GM19193 (cell line): ENCODE measurements around the gene RPL41.
A peak's percentile ranks its signal among the peaks of the same experiment; 100 is the strongest.

Experiments
- POLR2A ChIP-seq: IDR thresholded peaks from 4 replicates; pipeline ENCODE4 v1.6.1; 2011; ENCODE audit not compliant: insufficient read depth, insufficient read length; ENCODE audit errors: extremely low read depth

RPL41 gene

DNA sequence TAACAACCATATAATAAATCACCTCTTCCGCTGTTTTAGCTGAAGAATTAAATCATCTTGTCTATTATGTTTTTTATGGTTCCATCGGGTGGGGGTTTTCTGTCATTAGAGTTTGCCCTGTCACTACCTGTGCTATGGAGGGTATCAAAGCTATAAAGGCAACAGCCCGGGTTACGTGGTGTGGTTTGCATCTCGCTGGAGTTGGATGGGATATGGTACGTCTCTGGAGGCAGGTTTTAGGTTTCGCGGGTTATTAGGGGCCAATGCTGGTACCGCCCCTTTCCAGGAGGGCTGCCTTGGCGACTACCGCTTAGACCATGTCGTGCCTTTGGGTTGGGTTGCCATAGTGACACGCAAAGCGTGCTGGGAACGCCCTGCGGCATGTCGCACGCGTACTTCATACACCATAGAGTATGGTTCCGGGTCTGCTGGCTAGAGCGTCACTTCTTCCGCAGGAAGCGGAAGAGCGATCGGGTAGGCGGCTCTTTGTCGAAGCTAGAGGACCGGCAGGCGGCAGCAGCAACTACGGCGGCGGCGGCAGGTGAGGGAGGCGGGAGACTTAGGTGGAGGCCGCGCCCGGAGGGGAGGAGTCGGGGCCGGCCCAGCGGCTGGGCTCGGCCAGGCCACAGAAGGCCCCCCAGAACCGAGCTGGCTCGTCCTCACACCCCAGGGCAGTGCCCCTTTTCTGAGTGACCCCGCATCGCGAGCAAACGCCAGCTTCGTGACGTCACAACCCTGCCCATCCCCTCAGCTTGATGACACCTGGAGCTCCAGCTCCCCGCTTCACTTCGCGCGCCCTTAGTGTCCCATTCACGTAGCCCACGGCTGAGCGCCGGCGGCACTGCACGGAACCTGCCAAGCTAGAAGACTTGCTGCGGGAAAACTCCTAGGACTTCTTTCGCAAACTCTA, 1.6 kb downstream of the RPL41 start, which contains the start of gene ZC3H10:
TSS of gene ZC3H10 (plus strand) at position 489 of the 910 bp plus-strand sequence. CDS start 2,297 bp downstream, outside the sequence.
- peak; percentile 99 for TF ChIP-seq POLR2A

DNA sequence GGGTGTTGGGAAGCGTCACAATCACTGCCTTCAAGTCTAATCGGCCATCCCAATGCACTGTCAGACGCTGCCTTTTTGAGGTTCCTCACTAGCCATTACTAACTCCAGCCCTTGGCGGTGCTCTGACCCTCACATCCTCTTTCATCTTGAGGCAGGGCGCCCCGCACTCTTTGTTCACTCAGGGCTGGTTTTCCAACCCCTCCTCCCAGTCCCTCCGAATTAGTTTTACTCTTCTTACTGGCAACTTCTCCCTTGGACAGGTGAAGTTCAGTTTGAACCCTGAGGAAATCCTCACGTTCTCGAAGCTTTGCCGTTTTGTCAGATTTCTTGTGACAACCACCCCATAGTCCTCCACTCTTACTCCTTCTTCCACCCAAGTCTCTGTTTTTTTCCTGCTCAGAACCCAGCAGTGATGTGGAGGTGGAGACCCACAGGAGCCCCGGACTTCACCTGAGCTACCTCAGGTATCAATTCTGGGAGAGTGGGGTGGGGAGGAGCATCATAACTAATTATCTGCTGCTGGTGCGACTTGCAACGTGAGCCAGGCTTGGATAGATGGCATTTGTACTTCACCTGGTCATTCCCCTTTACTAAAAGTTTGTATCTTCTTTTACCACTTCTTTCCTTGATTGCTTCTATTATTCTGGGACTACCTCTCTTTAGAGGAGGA, 2.4 kb downstream of the RPL41 start:
- TF ChIP-seq POLR2A: no peak

DNA sequence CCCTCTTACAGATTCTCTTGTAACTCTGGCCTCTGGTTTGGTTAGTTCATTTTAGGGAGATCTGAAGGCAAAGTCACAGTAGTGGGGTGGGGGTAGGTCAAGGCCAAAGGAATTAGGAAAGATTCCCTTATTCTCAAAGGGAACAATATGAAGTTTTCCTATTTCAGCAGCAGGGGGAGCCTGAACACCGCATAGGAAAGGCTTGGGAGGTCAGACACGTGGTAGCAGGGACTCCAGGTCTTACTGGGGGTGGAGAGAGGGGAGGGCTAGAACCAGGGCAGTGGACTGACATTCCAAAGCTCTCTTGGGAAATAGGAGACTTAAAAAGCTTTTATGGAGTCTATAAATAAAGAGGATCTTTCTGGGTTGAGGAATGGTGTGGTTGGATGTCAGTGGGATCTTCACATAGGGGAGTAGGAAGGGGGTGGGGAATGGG, 2.9 kb downstream of the RPL41 start:
- no peak for TF ChIP-seq POLR2A

DNA sequence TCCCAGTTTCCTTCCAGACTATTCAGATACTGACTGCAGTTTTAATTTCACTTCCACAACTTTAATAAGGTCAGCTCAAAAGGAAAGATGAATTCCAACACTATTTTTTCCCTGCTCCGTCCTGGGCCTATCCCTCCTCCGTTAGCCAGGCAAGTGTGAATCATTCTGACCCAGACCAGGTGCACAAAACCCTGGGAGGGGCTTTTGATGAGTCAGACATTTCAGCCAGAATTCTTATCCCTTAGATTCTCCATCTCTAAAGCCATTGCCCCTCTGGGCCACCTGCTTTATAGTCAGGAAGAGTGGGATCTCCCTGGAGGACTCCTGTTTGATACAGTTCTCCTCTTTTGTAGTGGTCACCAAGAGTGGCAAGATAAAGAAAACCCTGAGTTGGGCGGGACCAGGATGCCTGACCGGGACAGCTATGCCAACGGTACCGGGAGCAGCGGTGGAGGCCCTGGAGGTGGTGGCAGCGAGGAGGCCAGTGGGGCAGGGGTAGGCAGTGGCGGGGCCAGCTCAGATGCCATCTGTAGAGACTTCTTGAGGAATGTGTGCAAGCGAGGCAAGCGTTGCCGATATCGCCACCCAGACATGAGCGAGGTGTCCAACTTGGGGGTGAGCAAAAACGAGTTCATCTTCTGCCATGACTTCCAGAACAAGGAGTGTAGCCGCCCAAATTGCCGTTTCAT, 3.9 kb downstream of the RPL41 start:
- no peak for TF ChIP-seq POLR2A

DNA sequence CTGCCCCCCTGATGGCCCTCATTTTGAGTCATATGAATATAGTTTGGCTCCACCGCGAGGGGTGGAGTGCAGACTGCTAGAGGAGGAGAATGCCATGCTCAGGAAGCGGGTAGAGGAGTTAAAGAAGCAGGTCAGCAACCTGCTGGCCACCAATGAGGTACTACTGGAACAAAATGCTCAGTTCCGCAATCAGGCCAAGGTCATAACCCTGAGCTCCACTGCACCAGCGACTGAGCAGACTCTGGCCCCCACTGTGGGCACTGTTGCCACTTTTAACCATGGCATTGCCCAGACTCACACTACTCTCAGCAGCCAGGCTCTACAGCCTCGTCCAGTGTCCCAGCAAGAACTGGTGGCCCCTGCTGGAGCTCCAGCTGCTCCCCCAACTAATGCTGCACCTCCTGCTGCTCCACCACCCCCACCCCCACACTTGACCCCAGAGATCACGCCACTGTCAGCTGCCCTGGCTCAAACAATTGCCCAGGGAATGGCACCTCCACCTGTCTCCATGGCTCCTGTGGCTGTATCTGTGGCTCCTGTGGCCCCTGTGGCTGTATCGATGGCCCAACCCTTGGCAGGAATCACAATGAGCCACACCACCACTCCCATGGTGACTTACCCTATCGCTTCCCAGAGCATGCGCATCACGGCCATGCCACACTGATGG, 4.9 kb downstream of the RPL41 start:
- no peak for TF ChIP-seq POLR2A

DNA sequence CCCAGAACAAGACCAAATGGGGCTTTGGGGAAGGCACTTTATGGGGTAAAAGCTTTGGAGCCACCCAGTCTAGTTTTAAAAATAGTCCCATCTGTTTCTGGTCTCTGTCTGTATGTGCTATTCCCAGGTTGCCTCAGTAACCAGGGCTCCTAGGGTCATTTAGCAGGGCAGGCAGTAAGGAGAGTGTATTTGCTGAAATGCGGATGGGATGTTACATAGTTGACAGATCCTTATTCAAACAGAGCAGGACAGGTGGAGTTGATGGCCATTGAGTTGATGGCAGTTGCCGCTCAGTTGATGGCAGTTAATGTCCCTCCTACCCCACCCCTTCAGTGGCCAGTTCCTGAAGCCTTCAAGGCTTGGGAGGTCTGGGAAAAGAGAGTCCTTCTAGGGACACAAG, 6.2 kb downstream of the RPL41 start:
- no peak for TF ChIP-seq POLR2A

DNA sequence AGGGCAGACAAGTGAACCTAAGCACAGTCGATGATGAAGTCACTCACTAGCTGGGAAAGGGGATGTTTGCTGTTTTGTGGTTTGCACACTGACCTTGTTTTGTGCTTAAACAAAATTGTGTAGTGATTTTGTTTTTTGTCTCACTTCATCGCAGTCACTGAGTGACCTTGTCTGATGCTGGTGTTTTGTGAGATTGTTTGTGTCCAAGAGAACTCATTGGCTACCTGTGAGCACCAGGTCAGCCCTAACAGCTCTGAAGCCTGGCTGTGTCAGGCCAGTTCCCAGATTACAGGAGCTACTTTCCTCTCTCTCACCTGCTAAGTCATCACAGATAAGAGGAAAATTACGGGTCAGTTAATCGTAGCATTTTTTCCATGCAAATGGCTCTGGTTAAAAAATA, 7.7 kb downstream of the RPL41 start:
- TF ChIP-seq POLR2A: no peak

DNA sequence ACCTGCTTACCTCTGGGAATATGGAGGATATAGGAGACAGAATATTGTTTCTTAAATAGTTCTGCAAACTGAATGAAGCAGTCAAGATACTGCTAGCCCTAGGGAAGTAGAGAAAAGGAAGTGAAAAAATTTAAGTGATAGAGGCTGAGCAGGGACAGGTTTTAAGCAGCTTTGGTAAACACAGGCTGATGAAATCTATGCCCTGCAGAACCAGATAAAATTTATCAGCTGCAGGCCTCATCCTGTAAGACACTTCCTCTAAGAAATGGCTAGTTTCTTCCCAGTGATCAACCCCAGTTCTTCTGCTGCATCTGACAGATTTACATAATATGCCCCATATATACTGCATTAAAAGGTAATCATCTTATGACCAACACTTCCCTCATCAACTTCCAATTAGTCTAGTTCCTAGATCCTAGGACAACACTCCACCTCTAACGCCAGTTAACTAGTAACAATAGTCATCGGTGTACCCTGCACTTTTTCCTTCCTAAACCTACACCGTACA, 10.4 kb downstream of the RPL41 start:
- no peak for TF ChIP-seq POLR2A

DNA sequence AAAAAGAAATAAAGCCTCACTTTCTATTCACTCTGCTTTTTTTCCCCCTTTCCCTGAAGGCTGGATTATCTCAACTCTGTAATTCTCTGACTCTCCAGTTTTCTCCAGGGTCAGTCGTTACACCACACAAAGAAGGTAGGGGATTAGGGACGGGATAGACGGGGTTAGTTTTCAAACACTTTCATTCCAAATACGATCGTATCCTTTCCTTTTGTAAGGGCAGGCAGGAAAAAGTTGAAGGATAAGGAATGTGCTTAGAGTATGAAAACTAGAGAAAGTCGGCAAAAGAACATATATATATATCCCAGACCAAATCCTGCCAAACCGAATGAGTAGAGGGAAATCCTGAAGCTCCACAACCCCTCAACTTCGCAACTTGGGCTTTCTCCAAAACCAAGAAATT, 11.1 kb downstream of the RPL41 start:
- no peak for TF ChIP-seq POLR2A

DNA sequence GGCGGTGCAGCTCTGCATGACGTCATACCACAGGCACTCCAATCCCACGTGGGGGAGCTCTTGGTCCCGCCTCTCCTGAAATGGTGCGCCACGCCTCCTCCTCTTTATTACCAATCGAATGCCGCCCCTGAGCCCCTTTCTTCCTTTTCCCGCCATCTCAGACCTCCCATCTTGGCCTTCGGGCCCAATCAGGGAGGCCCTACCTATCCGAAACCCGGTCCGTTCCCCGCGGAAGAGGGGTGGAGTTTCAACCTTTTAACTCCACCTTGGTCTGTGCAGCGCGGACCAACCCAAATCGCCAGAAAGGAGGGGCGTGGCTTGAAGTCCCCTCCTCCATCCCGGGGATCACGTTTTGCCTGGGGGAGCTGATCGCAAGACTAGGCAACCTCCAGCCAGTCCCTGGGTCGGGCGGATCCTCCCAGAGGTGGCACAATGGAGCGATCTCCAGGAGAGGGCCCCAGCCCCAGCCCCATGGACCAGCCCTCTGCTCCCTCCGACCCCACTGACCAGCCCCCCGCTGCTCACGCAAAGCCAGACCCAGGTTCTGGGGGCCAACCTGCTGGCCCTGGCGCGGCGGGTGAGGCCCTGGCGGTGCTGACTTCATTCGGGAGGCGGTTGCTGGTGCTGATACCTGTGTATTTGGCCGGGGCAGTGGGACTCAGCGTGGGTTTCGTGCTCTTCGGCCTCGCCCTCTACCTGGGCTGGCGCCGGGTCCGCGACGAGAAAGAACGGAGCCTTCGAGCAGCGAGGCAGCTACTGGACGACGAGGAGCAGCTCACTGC, 11.6 kb downstream of the RPL41 start, which contains the start of gene ESYT1:
TSS of gene ESYT1 (plus strand) at position 380 of the 782 bp plus-strand sequence. CDS start at position 433, 53 bp downstream.
- TF ChIP-seq POLR2A: peak; percentile 78

DNA sequence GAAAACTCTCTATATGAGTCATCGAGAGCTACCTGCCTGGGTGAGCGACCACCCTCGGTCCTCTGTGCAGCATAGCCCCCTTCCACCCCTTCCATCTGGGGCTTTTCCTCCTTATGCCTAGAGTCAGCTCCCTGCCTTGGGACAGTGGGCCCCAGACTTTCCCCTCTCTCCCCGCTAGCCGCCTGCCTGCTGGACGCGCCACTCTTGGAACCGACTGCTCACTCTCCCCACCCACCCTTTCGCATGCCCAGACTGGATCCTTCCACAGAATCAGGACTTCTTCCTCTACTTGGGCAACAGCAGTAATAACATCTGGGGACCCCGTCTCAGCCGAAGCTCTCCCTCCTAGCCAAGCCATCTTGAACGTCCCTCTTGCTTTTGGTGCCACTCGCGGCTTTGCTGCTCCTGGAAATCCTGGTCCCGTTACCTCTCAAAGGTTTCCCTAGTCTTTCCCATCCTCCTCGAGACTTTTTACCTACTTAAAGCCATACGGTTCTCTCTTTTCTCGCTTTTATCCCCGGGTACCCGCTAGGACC, 12.3 kb downstream of the RPL41 start:
- no peak for TF ChIP-seq POLR2A

DNA sequence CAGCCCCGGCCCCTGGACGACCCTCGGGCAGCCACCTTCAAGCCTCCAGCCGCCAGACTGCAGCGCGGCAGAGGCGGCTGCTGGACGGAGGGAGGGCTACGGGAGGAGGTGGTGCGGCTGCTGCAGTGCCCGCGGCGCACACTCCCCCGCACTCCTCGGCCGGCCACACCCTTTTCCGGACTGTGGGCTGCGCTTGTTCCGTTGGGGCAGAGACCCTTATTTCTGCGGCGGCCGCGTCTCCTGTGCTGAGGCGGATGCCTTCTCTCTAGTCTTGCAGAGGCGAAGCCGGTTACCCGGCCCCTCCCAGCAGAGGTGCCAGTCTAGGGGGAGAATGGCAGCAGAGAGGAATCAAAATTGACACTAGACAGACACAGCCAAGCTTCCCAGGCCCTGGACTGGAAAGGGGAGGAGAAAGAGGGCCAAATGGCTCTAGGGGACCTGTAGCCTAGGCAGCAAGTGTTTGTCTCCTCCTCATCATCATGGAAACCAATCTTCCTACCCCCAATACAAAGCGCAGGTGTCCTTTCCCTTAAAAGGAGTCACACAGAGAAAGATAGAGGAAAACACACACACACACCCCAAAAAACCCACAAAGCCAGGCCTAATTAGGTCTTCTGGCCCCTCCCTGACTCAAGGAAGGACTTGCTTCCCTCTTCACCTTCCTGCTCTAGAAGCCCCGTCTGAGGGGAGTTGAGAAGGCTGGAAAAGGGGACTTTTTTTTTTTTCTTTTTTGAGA, 12.9 kb downstream of the RPL41 start:
- TF ChIP-seq POLR2A: peak; percentile 66
